Left lung (tissue), 10 donors: Measurements from ENCODE around the gene MRFAP1L1. TPM values are rescaled to one million over a fixed set of nuclear protein-coding genes. Genes with fewer than 3 reads are reported as not detected.

Experiments
- ATAC-seq: fragments of 200-7000 bp; cut with Tn5 transposase; one replicate; pipeline ENCODE4 v1.9.1; 2020; ENCODE audit warnings: moderate library complexity
- DNase-seq, 4 donors: peaks; one replicate each; pipeline ENCODE4 v3.0.0-alpha.2; 2013 to 2020
- H3K27ac ChIP-seq, 2 donors: fragments of 200-600 bp; sonication (generic) in 1 of 2; one replicate each; pipeline versions ENCODE4 v1.5.0 to v1.8.0; 2020 to 2021
- H3K27me3 ChIP-seq, 2 donors: fragments of 200-600 bp; sonication (generic) in 1 of 2; one replicate each; pipeline versions ENCODE4 v1.5.0 to v1.8.0; 2020 to 2021
- H3K36me3 ChIP-seq, 2 donors: fragments of 200-600 bp; sonication (generic) in 1 of 2; one replicate each; pipeline versions ENCODE4 v1.5.0 to v1.8.0; 2020 to 2021
- H3K4me1 ChIP-seq, 2 donors: fragments of 200-600 bp; one replicate each; pipeline ENCODE4 v1.8.0; 2021
- H3K4me3 ChIP-seq, 2 donors: fragments of 200-600 bp; sonication (generic) in 1 of 2; one replicate each; pipeline versions ENCODE4 v1.5.0 to v1.8.0; 2020 to 2021; ENCODE audit warnings: mild to moderate bottlenecking in 1 of 2
- H3K9me3 ChIP-seq, 2 donors: fragments of 200-600 bp; sonication (generic) in 1 of 2; one replicate each; pipeline versions ENCODE4 v1.5.0 to v1.8.0; 2020 to 2021
- intact Hi-C, 2 donors: fragments of 100-400 bp; cut with DNase I; formaldehyde crosslinking; loops; one replicate each; pipeline versions ENCODE4 v1.11.2 to v1.14.2; 2022
- polyA plus RNA-seq, 6 donors: library from polyadenylated mRNA; unstranded; fragments of 120-200 nt; gene quantifications; one replicate each; pipeline ENCODE4 v1.2.1, GENCODE V29; 2013; ENCODE audit not compliant: insufficient read length in 6 of 6
- total RNA-seq, 2 donors: library from RNA; stranded (reverse); fragmentation: NEBNext Ultra II Directional; extraction: Animal tissue kit (Norgen Biotek cat#: 25700); gene quantifications; one replicate each; pipeline ENCODE4 v1.2.1, GENCODE V29; 2021
- TF ChIP-seq, protein P1 (sequence below), 2 donors: fragments of 200-600 bp; sonication (generic) in 1 of 2; IDR thresholded peaks; one replicate each; pipeline versions ENCODE4 v1.5.0 to v1.8.0; 2021; ENCODE audit warnings: antibody characterized with exemption in 2 of 2
- donor health status: DM: no; HTN: yes; CAD: no.
- donor health status: DM: no; HTN: no; CAD: no.

Gene MRFAP1L1
- total and polyA plus RNA-seq, 8 donors: 43.3 to 125 (median 107) TPM

DNA sequence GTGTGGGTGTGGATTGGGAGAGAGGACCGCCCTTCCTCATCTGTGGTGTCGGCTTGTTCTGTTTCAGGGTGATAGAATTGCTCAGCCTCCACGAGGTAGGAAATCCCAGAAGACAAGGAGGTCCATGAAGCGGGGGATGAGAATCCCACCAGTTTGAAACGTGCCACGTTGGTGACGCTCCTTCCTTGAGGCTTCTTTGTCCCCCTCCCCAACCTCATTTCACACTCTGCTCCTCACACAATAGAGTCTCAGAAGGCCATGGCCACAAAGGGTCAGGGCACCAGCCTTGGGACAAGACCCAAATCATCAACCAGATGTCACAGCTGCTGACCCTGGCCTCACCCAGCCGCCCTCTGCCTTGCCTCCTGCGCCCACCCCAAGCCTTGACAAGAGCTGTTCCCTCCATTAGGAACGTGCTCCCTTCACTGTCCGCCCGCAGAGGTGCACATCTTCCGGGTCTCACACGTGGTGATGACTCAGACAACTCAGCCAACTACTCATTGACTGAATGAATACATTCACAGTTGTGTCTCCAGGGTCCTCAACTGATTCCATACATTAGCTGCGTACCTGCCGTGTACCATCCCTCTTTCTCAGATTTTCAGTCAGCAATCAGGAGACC lies 24.6 kb upstream of the MRFAP1L1 start:
- H3K9me3 ChIP-seq: no peaks in the 10 kb centered on the region
- H3K27me3 ChIP-seq: no peaks in the 10 kb centered on the region
- ATAC-seq (no peak), DNase-seq (no peak)
- no peaks in the 10 kb centered on the region for H3K36me3 ChIP-seq
- H3K27ac ChIP-seq: no peak overlapping the region
- no peak overlapping the region for H3K4me3 ChIP-seq
- peaks cover 6 to 7% of the 10 kb centered on the region in 2 donors for H3K4me1 ChIP-seq
- intact Hi-C loops: no loop called here
- TF ChIP-seq, protein P1, sequence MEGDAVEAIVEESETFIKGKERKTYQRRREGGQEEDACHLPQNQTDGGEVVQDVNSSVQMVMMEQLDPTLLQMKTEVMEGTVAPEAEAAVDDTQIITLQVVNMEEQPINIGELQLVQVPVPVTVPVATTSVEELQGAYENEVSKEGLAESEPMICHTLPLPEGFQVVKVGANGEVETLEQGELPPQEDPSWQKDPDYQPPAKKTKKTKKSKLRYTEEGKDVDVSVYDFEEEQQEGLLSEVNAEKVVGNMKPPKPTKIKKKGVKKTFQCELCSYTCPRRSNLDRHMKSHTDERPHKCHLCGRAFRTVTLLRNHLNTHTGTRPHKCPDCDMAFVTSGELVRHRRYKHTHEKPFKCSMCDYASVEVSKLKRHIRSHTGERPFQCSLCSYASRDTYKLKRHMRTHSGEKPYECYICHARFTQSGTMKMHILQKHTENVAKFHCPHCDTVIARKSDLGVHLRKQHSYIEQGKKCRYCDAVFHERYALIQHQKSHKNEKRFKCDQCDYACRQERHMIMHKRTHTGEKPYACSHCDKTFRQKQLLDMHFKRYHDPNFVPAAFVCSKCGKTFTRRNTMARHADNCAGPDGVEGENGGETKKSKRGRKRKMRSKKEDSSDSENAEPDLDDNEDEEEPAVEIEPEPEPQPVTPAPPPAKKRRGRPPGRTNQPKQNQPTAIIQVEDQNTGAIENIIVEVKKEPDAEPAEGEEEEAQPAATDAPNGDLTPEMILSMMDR (IDR thresholded peaks at IDR 0.05): no peak

DNA sequence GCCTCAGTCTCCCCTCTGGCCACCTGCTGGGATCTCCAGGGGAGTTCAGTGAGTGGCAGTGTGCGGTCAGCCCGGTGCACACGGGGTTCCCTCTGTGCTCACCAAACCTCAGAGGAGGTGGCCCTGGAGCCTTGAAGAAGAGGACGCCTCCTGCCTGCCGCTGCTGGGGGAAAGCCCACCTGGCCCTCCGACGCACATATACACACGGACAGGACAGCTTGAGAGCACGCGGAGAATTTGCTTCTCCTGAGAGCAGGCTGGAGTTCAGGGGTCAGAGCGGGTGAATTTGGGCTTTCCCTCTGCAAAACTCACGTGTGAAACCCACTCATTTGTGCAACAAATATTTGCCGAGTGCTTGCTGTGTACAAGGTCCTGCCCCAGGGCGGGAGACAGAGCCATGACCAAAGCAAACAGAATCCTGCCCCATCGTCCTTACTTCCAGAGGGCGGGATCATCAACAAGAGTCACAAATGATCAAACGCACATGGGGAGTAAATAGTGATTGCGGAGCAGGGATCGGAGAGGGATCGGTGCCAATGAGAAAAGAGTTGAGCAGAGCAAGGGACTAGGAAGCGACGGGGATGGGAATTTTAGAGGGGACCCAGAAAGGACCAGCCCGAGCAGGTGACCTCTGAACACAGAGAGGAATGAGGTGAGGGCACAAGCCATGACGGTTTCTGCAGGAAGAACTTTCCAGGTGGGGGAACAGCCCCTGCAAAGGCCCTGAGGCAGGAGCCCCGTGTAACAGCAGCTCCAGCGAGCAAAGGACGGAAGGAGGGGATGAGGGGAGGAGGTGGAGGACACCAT lies 23.9 kb upstream of the MRFAP1L1 start:
- TF ChIP-seq, protein P1 (IDR thresholded peaks at IDR 0.05): no peak
- ATAC-seq (no peak), DNase-seq (no peak)
- intact Hi-C loops: no loop called here
- Histone ChIP-seq H3K27me3 (no peaks in the 10 kb centered on the region), H3K4me1 (peaks cover 6 to 7% of the 10 kb centered on the region in 2 donors), H3K4me3 (no peak overlapping the region), H3K27ac (no peak overlapping the region), H3K36me3 (no peaks in the 10 kb centered on the region), H3K9me3 (no peaks in the 10 kb centered on the region)

DNA sequence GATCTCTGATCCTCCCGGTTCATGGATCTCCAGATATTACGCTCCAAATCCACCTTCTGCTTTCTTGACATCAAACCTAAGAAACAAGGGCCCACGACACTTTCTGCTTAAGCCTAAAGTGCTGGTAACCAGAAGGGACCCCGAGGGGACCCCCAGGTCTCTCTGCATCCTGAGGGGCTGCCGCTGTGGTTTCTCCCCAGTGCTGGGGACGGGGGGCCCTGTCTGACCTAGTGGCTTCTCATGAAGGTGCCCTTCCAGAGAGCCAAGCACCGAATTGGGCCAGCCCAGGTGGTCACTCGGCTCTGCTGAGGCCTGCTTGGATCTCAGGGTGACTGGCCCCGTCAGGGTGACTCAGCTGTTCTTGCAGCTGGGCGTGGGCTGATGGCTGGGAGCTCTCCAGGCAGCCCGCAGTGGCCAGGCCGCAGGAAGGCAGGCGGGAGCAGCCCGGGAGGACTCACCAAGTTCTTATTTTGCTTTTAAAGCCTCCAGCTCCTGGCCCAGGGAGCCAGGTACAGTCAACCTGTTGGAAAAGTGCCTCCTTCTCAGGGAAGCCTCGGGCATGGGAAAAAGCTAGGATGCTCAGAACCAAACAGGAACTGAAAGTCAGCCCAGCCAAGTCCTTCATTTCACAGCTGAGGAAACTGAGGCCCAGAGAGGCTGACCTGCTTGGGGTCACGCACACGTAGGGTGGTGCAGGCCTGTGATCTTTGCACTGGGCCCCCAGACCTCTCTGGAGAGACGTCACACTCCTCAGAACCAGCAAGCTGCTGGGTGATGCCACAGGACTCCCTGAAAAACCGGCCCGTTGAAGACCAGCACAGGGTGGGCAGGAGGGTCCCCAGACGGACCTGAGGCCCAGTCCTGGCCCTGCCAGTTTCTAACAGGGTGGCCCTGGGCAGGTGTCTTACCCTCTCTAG lies 23.0 kb upstream of the MRFAP1L1 start:
- peaks cover 6 to 7% of the 10 kb centered on the region in 2 donors for H3K4me1 ChIP-seq
- H3K27ac ChIP-seq: peak overlapping the region in 1 of 2 donors; percentile 28
- H3K4me3 ChIP-seq: no peak overlapping the region
- DNase-seq: peak in 2 of 4 donors; percentile 71 to 89
- intact Hi-C loops: no loop called here
- H3K27me3 ChIP-seq: no peaks in the 10 kb centered on the region
- peak; percentile 97 for ATAC-seq
- H3K36me3 ChIP-seq: no peaks in the 10 kb centered on the region
- H3K9me3 ChIP-seq: no peaks in the 10 kb centered on the region
- TF ChIP-seq, protein P1 (IDR thresholded peaks at IDR 0.05): no peak

DNA sequence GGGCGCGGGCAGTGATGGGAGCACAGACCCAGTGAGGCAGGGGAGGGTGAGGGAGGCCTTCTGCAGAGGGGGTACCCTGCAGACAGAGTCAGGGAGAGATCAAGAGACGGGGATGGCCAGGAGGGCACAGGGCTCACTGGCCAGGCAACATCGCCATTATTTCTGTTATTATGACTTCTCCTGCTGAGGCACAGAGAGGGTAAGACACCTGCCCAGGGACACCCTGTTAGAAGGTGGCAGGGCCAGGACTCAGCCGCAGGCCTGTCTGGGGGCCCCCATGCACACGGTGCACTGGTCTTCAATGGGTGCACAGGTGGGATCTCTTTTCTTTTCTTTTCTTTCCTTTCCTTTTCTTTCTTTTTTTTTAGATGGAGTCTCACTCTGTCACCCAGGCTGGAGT lies 22.1 kb upstream of the MRFAP1L1 start:
- Histone ChIP-seq H3K4me3 (no peak overlapping the region), H3K27me3 (no peaks in the 10 kb centered on the region), H3K9me3 (no peaks in the 10 kb centered on the region), H3K27ac (no peak overlapping the region), H3K4me1 (peaks cover 6 to 7% of the 10 kb centered on the region in 2 donors), H3K36me3 (no peaks in the 10 kb centered on the region)
- no peak for DNase-seq
- TF ChIP-seq, protein P1 (IDR thresholded peaks at IDR 0.05): no peak
- ATAC-seq: no peak
- intact Hi-C loops: no loop called here
